ENCODE results near the gene MAP4.
"Not testable (repeated sequence)": the region's sequence is repeated elsewhere in the genome, so short reads cannot be mapped to it uniquely, and the experiment has no call there.

The MAP4 gene

GRCh38 chr3:47846186-47846879 lies 169.9 kb downstream of the MAP4 start:
- no peak for DNase-seq (ENCODE audit: low read depth, low spot score)

DNA sequence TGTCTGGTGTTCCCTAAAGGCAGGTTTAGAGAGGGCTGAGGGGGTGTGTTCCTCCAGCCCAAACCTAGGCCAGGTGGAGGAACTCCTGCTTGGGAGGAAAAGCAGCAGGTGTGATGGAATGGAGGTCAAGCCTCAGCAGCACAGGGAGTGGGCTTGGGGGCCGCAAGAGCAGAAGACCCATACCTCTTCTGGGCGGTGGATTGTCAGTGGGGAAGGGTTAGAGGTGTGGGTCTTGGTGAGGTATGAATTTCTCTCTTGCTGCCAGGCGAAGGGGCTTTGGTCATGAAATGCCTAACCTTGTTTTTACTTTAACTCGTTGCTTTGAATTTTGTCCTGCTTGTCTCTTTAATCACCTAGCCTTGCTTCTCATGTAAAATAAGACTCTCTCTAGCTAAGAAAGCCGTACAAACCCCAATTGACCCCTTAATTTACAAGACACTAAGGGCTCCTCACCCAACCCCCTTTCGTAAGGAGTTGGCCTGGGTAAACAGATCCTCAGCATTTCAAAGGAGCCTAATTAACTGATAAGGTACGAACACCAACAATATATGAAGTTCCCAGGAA lies 174.3 kb downstream of the MAP4 start:
- DNase-seq (ENCODE audit: low read depth, low spot score): no peak

DNA sequence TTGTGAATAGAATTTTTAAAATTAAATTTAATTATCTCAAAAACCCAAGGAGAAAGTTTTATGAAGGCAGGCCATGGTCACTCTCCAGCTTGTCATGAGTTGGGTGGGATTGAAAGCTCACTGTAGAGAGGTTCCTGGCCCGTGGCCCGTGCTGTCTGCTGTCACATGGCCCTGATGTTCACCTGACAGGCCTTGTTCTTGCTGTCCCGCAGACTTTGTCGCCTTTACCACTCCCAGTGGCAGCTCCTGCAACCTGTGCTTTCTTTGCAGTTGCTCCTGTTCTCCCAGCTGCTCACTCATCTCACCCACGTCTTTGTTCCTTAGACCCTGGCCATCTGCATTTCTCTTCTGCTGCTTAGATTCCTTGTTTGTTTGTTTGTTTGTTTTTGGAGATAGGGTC lies 177.7 kb downstream of the MAP4 start:
- DNase-seq (ENCODE audit: low read depth, low spot score): no peak

- no peak for DNase-seq (ENCODE audit: low read depth, low spot score)
Observed at GRCh38 chr3:47836986-47837385, 179.2 kb downstream of the MAP4 start.

- not testable (repeated sequence) for DNase-seq (ENCODE audit: low read depth, low spot score)
Observed at GRCh38 chr3:47829482-47829881, 186.7 kb downstream of the MAP4 start.

DNA sequence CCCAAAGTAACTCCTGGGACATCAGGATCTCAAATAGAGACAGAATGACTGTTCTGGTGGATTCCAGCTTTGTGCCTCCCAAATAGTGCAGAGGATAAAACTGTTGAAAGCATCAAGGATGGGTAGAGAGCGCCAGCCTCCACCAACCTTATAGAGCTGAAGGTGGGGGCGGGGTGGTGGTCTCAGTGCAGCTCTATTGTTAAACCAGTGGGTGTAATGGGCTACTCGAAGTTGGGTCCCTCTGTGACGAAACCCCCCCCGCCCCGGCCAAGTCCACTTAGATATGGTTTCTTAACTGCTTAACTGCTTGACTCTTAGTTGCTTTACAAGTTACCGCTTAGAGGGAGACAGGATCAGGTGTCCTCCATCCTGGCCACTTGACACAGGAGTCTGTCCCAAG lies 190.6 kb downstream of the MAP4 start:
- DNase-seq (ENCODE audit: low read depth, low spot score): no peak

GRCh38 chr3:47824541-47825473 lies 191.4 kb downstream of the MAP4 start:
- DNase-seq (ENCODE audit: low read depth, low spot score): peak; percentile 68

DNA sequence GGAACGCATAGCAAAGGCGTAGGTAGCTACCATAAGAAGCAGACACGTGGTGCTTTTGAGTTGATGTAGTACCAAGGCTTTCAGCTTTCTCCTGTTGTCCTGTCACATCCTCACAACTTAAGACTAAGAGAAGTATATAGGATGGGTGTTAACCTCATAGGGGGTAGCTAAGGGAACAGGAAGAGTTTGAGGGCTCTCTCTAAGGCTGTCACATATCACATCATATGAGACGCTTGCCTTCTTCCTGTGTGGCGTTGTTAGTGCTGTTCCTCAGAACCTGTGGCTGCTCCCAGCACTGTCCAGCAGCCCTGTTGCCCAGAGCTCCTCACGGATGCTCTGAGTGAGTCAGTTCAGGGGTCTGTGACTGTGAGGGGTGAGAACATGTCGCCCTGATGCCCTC lies 198.6 kb downstream of the MAP4 start:
- no peak for DNase-seq (ENCODE audit: low read depth, low spot score)

GRCh38 chr3:47813551-47814177 lies 202.6 kb downstream of the MAP4 start:
- DNase-seq (ENCODE audit: low read depth, low spot score): no peak

- DNase-seq (ENCODE audit: low read depth, low spot score): no peak
Observed at GRCh38 chr3:47804577-47804976, 211.6 kb downstream of the MAP4 start.

- peak; percentile 22 for DNase-seq (ENCODE audit: low read depth, low spot score)
Observed at GRCh38 chr3:47803480-47804025, 212.7 kb downstream of the MAP4 start.

DNA sequence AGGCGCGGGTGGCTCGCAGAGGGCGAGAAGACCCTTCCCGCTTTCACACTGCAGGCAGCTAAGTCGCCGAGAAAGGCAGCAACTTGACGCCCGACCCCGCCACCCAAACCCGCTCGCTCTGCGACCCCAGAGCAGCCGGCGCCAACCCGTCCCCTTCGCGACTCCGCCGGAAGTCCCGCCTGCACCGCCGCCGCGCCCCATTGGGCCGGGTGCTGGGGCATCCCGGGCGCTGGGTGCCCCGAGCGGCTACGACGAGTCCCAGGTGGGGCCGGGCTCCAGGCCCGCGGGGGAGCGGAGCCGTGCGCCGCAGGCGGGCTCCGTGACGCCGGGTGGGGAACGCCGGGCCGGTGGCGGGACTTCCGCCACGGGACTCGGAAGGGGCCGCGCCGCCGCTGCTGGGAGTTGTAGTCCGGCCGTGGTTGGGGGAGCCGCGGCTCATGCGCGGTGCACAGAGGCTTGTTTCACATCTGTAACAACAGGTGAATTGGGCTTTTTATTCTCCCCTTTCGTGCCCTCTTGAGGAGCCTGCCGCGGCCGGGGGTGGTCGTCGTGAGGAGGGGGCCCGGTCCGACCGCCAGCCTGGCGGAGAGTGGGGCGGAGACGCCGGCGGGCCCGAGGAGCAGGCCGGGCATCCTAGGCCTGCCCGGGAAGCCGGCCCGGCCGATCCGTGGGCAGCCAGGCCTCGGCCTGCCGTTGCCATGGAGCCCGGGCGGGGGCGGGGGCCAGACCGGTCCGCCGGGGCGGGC lies 213.3 kb downstream of the MAP4 start, which contains the start of gene DHX30:
Gene DHX30, plus strand, starts transcription at position 405 of the 746 bp plus-strand sequence. CDS start 7,546 bp downstream, outside the sequence.
- DNase-seq (ENCODE audit: low read depth, low spot score): peak; percentile 58
